Measurements from ENCODE around the gene AMOTL2.

Gene AMOTL2

GRCh38 chr3:134350861-134351311 lies 23.4 kb downstream of the AMOTL2 start:
- Histone ChIP-seq H3K36me3 (ENCODE audit: control insufficient read depth in 2 of 2, insufficient read depth in 2 of 2, low read length in 2 of 2) (peaks cover 14 to 17% of the 10 kb centered on the region in 2 donors), H3K27me3 (ENCODE audit: control insufficient read depth in 1 of 2, insufficient read depth in 2 of 2, low read length in 2 of 2) (no peaks in the 10 kb centered on the region), H3K4me3 (ENCODE audit: low read length in 2 of 2) (no peak overlapping the region), H3K9me3 (ENCODE audit: control insufficient read depth in 2 of 2, low read length in 2 of 2) (peaks cover 0 to 5% of the 10 kb centered on the region in 2 donors), H3K4me1 (ENCODE audit: control insufficient read depth, insufficient read depth, low read length) (peaks cover 11% of the 10 kb centered on the region), H3K27ac (ENCODE audit: low read length) (no peak overlapping the region), H3K9ac (ENCODE audit: low read length in 2 of 2) (no peak overlapping the region)

GRCh38 chr3:134350266-134350665 lies 24.0 kb downstream of the AMOTL2 start:
- Histone ChIP-seq H3K9me3 (ENCODE audit: control insufficient read depth in 2 of 2, low read length in 2 of 2) (peaks cover 0 to 5% of the 10 kb centered on the region in 2 donors), H3K27ac (ENCODE audit: low read length) (no peak overlapping the region), H3K4me1 (ENCODE audit: control insufficient read depth, insufficient read depth, low read length) (peaks cover 11% of the 10 kb centered on the region), H3K9ac (ENCODE audit: low read length in 2 of 2) (no peak overlapping the region), H3K36me3 (ENCODE audit: control insufficient read depth in 2 of 2, insufficient read depth in 2 of 2, low read length in 2 of 2) (peaks cover 11 to 14% of the 10 kb centered on the region in 2 donors), H3K4me3 (ENCODE audit: low read length in 2 of 2) (no peak overlapping the region), H3K27me3 (ENCODE audit: control insufficient read depth in 1 of 2, insufficient read depth in 2 of 2, low read length in 2 of 2) (no peaks in the 10 kb centered on the region)

- Histone ChIP-seq H3K9me3 (ENCODE audit: control insufficient read depth in 2 of 2, low read length in 2 of 2) (peaks cover 0 to 5% of the 10 kb centered on the region in 2 donors), H3K4me3 (ENCODE audit: low read length in 2 of 2) (no peak overlapping the region), H3K9ac (ENCODE audit: low read length in 2 of 2) (no peak overlapping the region), H3K27me3 (ENCODE audit: control insufficient read depth in 1 of 2, insufficient read depth in 2 of 2, low read length in 2 of 2) (no peaks in the 10 kb centered on the region), H3K36me3 (ENCODE audit: control insufficient read depth in 2 of 2, insufficient read depth in 2 of 2, low read length in 2 of 2) (peaks cover 0 to 4% of the 10 kb centered on the region in 2 donors), H3K27ac (ENCODE audit: low read length) (no peak overlapping the region), H3K4me1 (ENCODE audit: control insufficient read depth, insufficient read depth, low read length) (peaks cover 6% of the 10 kb centered on the region)
Observed at GRCh38 chr3:134348524-134348923, 25.7 kb downstream of the AMOTL2 start.

GRCh38 chr3:134347551-134347950 lies 26.7 kb downstream of the AMOTL2 start:
- Histone ChIP-seq H3K4me3 (ENCODE audit: low read length in 2 of 2) (no peak overlapping the region), H3K27me3 (ENCODE audit: control insufficient read depth in 1 of 2, insufficient read depth in 2 of 2, low read length in 2 of 2) (no peaks in the 10 kb centered on the region), H3K27ac (ENCODE audit: low read length) (no peak overlapping the region), H3K4me1 (ENCODE audit: control insufficient read depth, insufficient read depth, low read length) (peaks cover 6% of the 10 kb centered on the region), H3K36me3 (ENCODE audit: control insufficient read depth in 2 of 2, insufficient read depth in 2 of 2, low read length in 2 of 2) (peaks cover 0 to 4% of the 10 kb centered on the region in 2 donors), H3K9ac (ENCODE audit: low read length in 2 of 2) (no peak overlapping the region), H3K9me3 (ENCODE audit: control insufficient read depth in 2 of 2, low read length in 2 of 2) (peaks cover 0 to 5% of the 10 kb centered on the region in 2 donors)

GRCh38 chr3:134346744-134347143 lies 27.5 kb downstream of the AMOTL2 start:
- Histone ChIP-seq H3K36me3 (ENCODE audit: control insufficient read depth in 2 of 2, insufficient read depth in 2 of 2, low read length in 2 of 2) (peaks cover 0 to 4% of the 10 kb centered on the region in 2 donors), H3K4me3 (ENCODE audit: low read length in 2 of 2) (no peak overlapping the region), H3K9ac (ENCODE audit: low read length in 2 of 2) (no peak overlapping the region), H3K4me1 (ENCODE audit: control insufficient read depth, insufficient read depth, low read length) (peaks cover 6% of the 10 kb centered on the region), H3K27ac (ENCODE audit: low read length) (no peak overlapping the region), H3K9me3 (ENCODE audit: control insufficient read depth in 2 of 2, low read length in 2 of 2) (peaks cover 0 to 5% of the 10 kb centered on the region in 2 donors), H3K27me3 (ENCODE audit: control insufficient read depth in 1 of 2, insufficient read depth in 2 of 2, low read length in 2 of 2) (no peaks in the 10 kb centered on the region)

- Histone ChIP-seq H3K36me3 (ENCODE audit: control insufficient read depth in 2 of 2, insufficient read depth in 2 of 2, low read length in 2 of 2) (peaks cover 0 to 2% of the 10 kb centered on the region in 2 donors), H3K27ac (ENCODE audit: low read length) (no peak overlapping the region), H3K9me3 (ENCODE audit: control insufficient read depth in 2 of 2, low read length in 2 of 2) (peaks cover 0 to 5% of the 10 kb centered on the region in 2 donors), H3K4me1 (ENCODE audit: control insufficient read depth, insufficient read depth, low read length) (no peaks in the 10 kb centered on the region), H3K4me3 (ENCODE audit: low read length in 2 of 2) (no peak overlapping the region), H3K9ac (ENCODE audit: low read length in 2 of 2) (no peak overlapping the region), H3K27me3 (ENCODE audit: control insufficient read depth in 1 of 2, insufficient read depth in 2 of 2, low read length in 2 of 2) (no peaks in the 10 kb centered on the region)
Observed at GRCh38 chr3:134345202-134345601, 29.0 kb downstream of the AMOTL2 start.

- H3K36me3 ChIP-seq (ENCODE audit: control insufficient read depth in 2 of 2, insufficient read depth in 2 of 2, low read length in 2 of 2) = peaks cover 0 to 2% of the 10 kb centered on the region in 2 donors
- no peaks in the 10 kb centered on the region for H3K27me3 ChIP-seq (ENCODE audit: control insufficient read depth in 1 of 2, insufficient read depth in 2 of 2, low read length in 2 of 2)
- H3K4me1 ChIP-seq (ENCODE audit: control insufficient read depth, insufficient read depth, low read length) = peaks cover 4% of the 10 kb centered on the region
- H3K9ac ChIP-seq (ENCODE audit: low read length in 2 of 2) = no peak overlapping the region
- H3K9me3 ChIP-seq (ENCODE audit: control insufficient read depth in 2 of 2, low read length in 2 of 2) = peaks cover 0 to 5% of the 10 kb centered on the region in 2 donors
- no peak overlapping the region for H3K4me3 ChIP-seq (ENCODE audit: low read length in 2 of 2)
- no peak overlapping the region for H3K27ac ChIP-seq (ENCODE audit: low read length)
Observed at GRCh38 chr3:134344560-134344959, 29.7 kb downstream of the AMOTL2 start.

- no peaks in the 10 kb centered on the region for H3K36me3 ChIP-seq (ENCODE audit: control insufficient read depth in 2 of 2, insufficient read depth in 2 of 2, low read length in 2 of 2)
- no peaks in the 10 kb centered on the region for H3K27me3 ChIP-seq (ENCODE audit: control insufficient read depth in 1 of 2, insufficient read depth in 2 of 2, low read length in 2 of 2)
- peaks cover 0 to 5% of the 10 kb centered on the region in 2 donors for H3K9me3 ChIP-seq (ENCODE audit: control insufficient read depth in 2 of 2, low read length in 2 of 2)
- H3K4me1 ChIP-seq (ENCODE audit: control insufficient read depth, insufficient read depth, low read length) = peaks cover 4% of the 10 kb centered on the region
- H3K27ac ChIP-seq (ENCODE audit: low read length) = no peak overlapping the region
- H3K4me3 ChIP-seq (ENCODE audit: low read length in 2 of 2) = no peak overlapping the region
- H3K9ac ChIP-seq (ENCODE audit: low read length in 2 of 2) = no peak overlapping the region
Observed at GRCh38 chr3:134342259-134342658, 32.0 kb downstream of the AMOTL2 start.

GRCh38 chr3:134341389-134341788 lies 32.9 kb downstream of the AMOTL2 start:
- Histone ChIP-seq H3K9me3 (ENCODE audit: control insufficient read depth in 2 of 2, low read length in 2 of 2) (peaks cover 0 to 2% of the 10 kb centered on the region in 2 donors), H3K27me3 (ENCODE audit: control insufficient read depth in 1 of 2, insufficient read depth in 2 of 2, low read length in 2 of 2) (no peaks in the 10 kb centered on the region), H3K36me3 (ENCODE audit: control insufficient read depth in 2 of 2, insufficient read depth in 2 of 2, low read length in 2 of 2) (no peaks in the 10 kb centered on the region), H3K4me1 (ENCODE audit: control insufficient read depth, insufficient read depth, low read length) (peaks cover 9% of the 10 kb centered on the region), H3K27ac (ENCODE audit: low read length) (no peak overlapping the region), H3K4me3 (ENCODE audit: low read length in 2 of 2) (no peak overlapping the region), H3K9ac (ENCODE audit: low read length in 2 of 2) (no peak overlapping the region)

GRCh38 chr3:134340982-134341365 lies 33.3 kb downstream of the AMOTL2 start:
- H3K4me1 ChIP-seq (ENCODE audit: control insufficient read depth, insufficient read depth, low read length) = peaks cover 9% of the 10 kb centered on the region
- no peak overlapping the region for H3K9ac ChIP-seq (ENCODE audit: low read length in 2 of 2)
- H3K4me3 ChIP-seq (ENCODE audit: low read length in 2 of 2) = no peak overlapping the region
- no peaks in the 10 kb centered on the region for H3K9me3 ChIP-seq (ENCODE audit: control insufficient read depth in 2 of 2, low read length in 2 of 2)
- H3K27me3 ChIP-seq (ENCODE audit: control insufficient read depth in 1 of 2, insufficient read depth in 2 of 2, low read length in 2 of 2) = no peaks in the 10 kb centered on the region
- no peak overlapping the region for H3K27ac ChIP-seq (ENCODE audit: low read length)
- no peaks in the 10 kb centered on the region for H3K36me3 ChIP-seq (ENCODE audit: control insufficient read depth in 2 of 2, insufficient read depth in 2 of 2, low read length in 2 of 2)

GRCh38 chr3:134340362-134340981 lies 33.8 kb downstream of the AMOTL2 start:
- Histone ChIP-seq H3K9me3 (ENCODE audit: control insufficient read depth in 2 of 2, low read length in 2 of 2) (no peaks in the 10 kb centered on the region), H3K4me1 (ENCODE audit: control insufficient read depth, insufficient read depth, low read length) (peaks cover 9% of the 10 kb centered on the region), H3K4me3 (ENCODE audit: low read length in 2 of 2) (no peak overlapping the region), H3K27me3 (ENCODE audit: control insufficient read depth in 1 of 2, insufficient read depth in 2 of 2, low read length in 2 of 2) (no peaks in the 10 kb centered on the region), H3K36me3 (ENCODE audit: control insufficient read depth in 2 of 2, insufficient read depth in 2 of 2, low read length in 2 of 2) (no peaks in the 10 kb centered on the region), H3K27ac (ENCODE audit: low read length) (no peak overlapping the region), H3K9ac (ENCODE audit: low read length in 2 of 2) (no peak overlapping the region)
